Left lobe of liver (tissue), 2 donors: ENCODE results near the gene RPIA. TPM values are rescaled to one million over a fixed set of nuclear protein-coding genes. Genes with fewer than 3 reads are reported as not detected.
"Not testable (repeated sequence)": the region's sequence is repeated elsewhere in the genome, so short reads cannot be mapped to it uniquely, and the experiment has no call there.

Experiments used
- ATAC-seq: fragments of 200-7000 bp; cut with Tn5 transposase; one replicate; pipeline ENCODE4 v1.9.1; 2020; ENCODE audit warnings: mild to moderate bottlenecking, moderate library complexity
- DNase-seq: peaks from one replicate; pipeline ENCODE4 v3.0.0-alpha.2; 2020; ENCODE audit warnings: low spot score
- total RNA-seq: library from RNA; stranded (reverse); gene quantifications from one replicate; pipeline ENCODE4 v1.2.1, GENCODE V29; 2021
- donor health status: DM: no; HTN: no; CAD: no; lungs with moderate emphysema.
- donor health status: DM: no; HTN: yes; CAD: no.

Gene RPIA
- total RNA-seq, 1 donor from 2014 or later, result 2.9 TPM

GRCh38 chr2:88729061-88729745 lies 37.7 kb downstream of the RPIA start:
- DNase-seq, result no peak
- no peak for ATAC-seq

- ATAC-seq (no peak), DNase-seq (no peak)
These were observed 41.9 kb downstream of the RPIA start for GRCh38 chr2:88733155-88733902.

- DNase-seq (no peak), ATAC-seq (no peak)
These were observed 43.7 kb downstream of the RPIA start for GRCh38 chr2:88735133-88735532.

GRCh38 chr2:88735853-88736252 lies 44.4 kb downstream of the RPIA start:
- ATAC-seq (no peak), DNase-seq (no peak)

- DNase-seq, result no peak
- no peak for ATAC-seq
These were observed 45.0 kb downstream of the RPIA start for GRCh38 chr2:88736437-88736836.

GRCh38 chr2:88737385-88737784 lies 45.9 kb downstream of the RPIA start:
- DNase-seq (no peak), ATAC-seq (peak; percentile 11)

GRCh38 chr2:88738271-88738670 lies 46.8 kb downstream of the RPIA start:
- DNase-seq, result no peak
- ATAC-seq, result no peak

GRCh38 chr2:88739985-88740600 lies 48.6 kb downstream of the RPIA start:
- ATAC-seq, result peak; percentile 96

GRCh38 chr2:88746929-88747490 lies 55.5 kb downstream of the RPIA start:
- DNase-seq (no peak), ATAC-seq (no peak)

More at GRCh38 chr2:88739985-88740600, 48.6 kb downstream of the RPIA start:
- DNase-seq, result peak; percentile 56

- no peak for DNase-seq
- no peak for ATAC-seq
These were observed 56.5 kb downstream of the RPIA start for GRCh38 chr2:88747990-88748389.

GRCh38 chr2:88751768-88752167 lies 60.3 kb downstream of the RPIA start:
- DNase-seq (no peak), ATAC-seq (no peak)

GRCh38 chr2:88753833-88754584 lies 62.5 kb downstream of the RPIA start:
- ATAC-seq (peak; percentile 69), DNase-seq (no peak)

- ATAC-seq (no peak), DNase-seq (no peak)
These were observed 63.3 kb downstream of the RPIA start for GRCh38 chr2:88754585-88755320.

- ATAC-seq, result no peak
- DNase-seq, result no peak
These were observed 64.4 kb downstream of the RPIA start for GRCh38 chr2:88755836-88756235.

- DNase-seq (no peak), ATAC-seq (no peak)
These were observed 65.6 kb downstream of the RPIA start for GRCh38 chr2:88757025-88757424.

- not testable (repeated sequence) for DNase-seq, ATAC-seq
These were observed 67.2 kb downstream of the RPIA start for GRCh38 chr2:88758702-88759101.

GRCh38 chr2:88760819-88761598 lies 69.5 kb downstream of the RPIA start:
- no peak for ATAC-seq
- no peak for DNase-seq

- ATAC-seq, result no peak
- no peak for DNase-seq
These were observed 72.8 kb downstream of the RPIA start for GRCh38 chr2:88764141-88764849.

- ATAC-seq, result no peak
- DNase-seq, result no peak
These were observed 73.3 kb downstream of the RPIA start for GRCh38 chr2:88764850-88765153.
